Neuronal stem cell (in vitro differentiated cells): ENCODE data around the gene MSMP.

Experiments
- DNase-seq: peaks from one replicate; pipeline ENCODE4 v3.0.0-alpha.2; 2013; ENCODE audit warnings: low spot score
- H2AFZ ChIP-seq: one replicate; pipeline ENCODE4 v1.6.1; 2013; ENCODE audit warnings: mild to moderate bottlenecking, low read length, inconsistent platforms
- H2AK5ac ChIP-seq: 2 replicates; pipeline ENCODE4 v1.6.1; 2013; ENCODE audit warnings: low read depth, mild to moderate bottlenecking, inconsistent platforms, low read length, moderate library complexity, mixed read lengths
- H2BK120ac ChIP-seq: 2 replicates; pipeline ENCODE4 v1.6.1; 2013; ENCODE audit warnings: low read depth, mild to moderate bottlenecking, inconsistent platforms, low read length, moderate library complexity, mixed read lengths
- H2BK12ac ChIP-seq: one replicate; pipeline ENCODE4 v1.6.1; 2013; ENCODE audit warnings: low read length, inconsistent platforms
- H2BK15ac ChIP-seq: 2 replicates; pipeline ENCODE4 v1.6.1; 2013; ENCODE audit warnings: mild to moderate bottlenecking, low read length, inconsistent platforms, mixed read lengths
- H2BK5ac ChIP-seq: one replicate; pipeline ENCODE4 v1.6.1; 2013; ENCODE audit warnings: inconsistent platforms, mild to moderate bottlenecking, low read length, moderate library complexity
- H3K14ac ChIP-seq: one replicate; pipeline ENCODE4 v1.6.1; 2013; ENCODE audit warnings: low read length, inconsistent platforms
- H3K18ac ChIP-seq: 2 replicates; pipeline ENCODE4 v1.6.1; 2013; ENCODE audit warnings: low read length, inconsistent platforms
- H3K23ac ChIP-seq: 2 replicates; pipeline ENCODE4 v1.6.1; 2013; ENCODE audit warnings: low read depth, mild to moderate bottlenecking, mixed read lengths, low read length, inconsistent platforms; ENCODE audit not compliant: poor library complexity
- H3K27ac ChIP-seq: replicated peaks from 3 replicates; pipeline ENCODE4 v1.5.1; 2013; ENCODE audit warnings: low read length, inconsistent platforms
- H3K27me3 ChIP-seq, 3 experiments: 2 replicates each; pipeline ENCODE4 v1.6.1; 2013; ENCODE audit warnings: low read length in 3 of 3, mild to moderate bottlenecking in 2 of 3, inconsistent platforms in 1 of 3, low read depth in 1 of 3, mixed read lengths in 1 of 3, moderate library complexity in 1 of 3; ENCODE audit not compliant: control insufficient read depth in 3 of 3, insufficient read depth in 3 of 3
- H3K36me3 ChIP-seq, 2 donors: replicated peaks in 1 of 2; 2 replicates each; pipeline ENCODE4 v1.6.1; 2013; ENCODE audit warnings: low read length in 2 of 2; ENCODE audit not compliant: control insufficient read depth in 2 of 2, insufficient read depth in 2 of 2
- H3K4ac ChIP-seq: 2 replicates; pipeline ENCODE4 v1.6.1; 2013; ENCODE audit warnings: inconsistent platforms, mild to moderate bottlenecking, low read length, moderate library complexity
- H3K4me1 ChIP-seq, 2 donors: 1 replicate in 1 of 2; 2 replicates in 1 of 2; pipeline ENCODE4 v1.6.1; 2013; ENCODE audit warnings: low read length in 2 of 2, low read depth in 1 of 2; ENCODE audit not compliant: control insufficient read depth in 2 of 2, insufficient read depth in 1 of 2
- H3K4me2 ChIP-seq: one replicate; pipeline ENCODE4 v1.6.1; 2013; ENCODE audit warnings: mild to moderate bottlenecking, low read length, inconsistent platforms; ENCODE audit not compliant: insufficient read depth, poor library complexity, severe bottlenecking
- H3K4me3 ChIP-seq, 2 donors: 2 replicates each; pipeline ENCODE4 v1.5.1; 2013; ENCODE audit warnings: low read length in 2 of 2, mild to moderate bottlenecking in 2 of 2, inconsistent platforms in 1 of 2, moderate library complexity in 1 of 2
- H3K79me1 ChIP-seq: one replicate; pipeline ENCODE4 v1.6.1; 2013; ENCODE audit warnings: low read depth, mild to moderate bottlenecking, inconsistent platforms, low read length, moderate library complexity
- H3K9ac ChIP-seq: one replicate; pipeline ENCODE4 v1.6.1; 2013; ENCODE audit warnings: mild to moderate bottlenecking, low read depth, low read length, inconsistent platforms; ENCODE audit not compliant: poor library complexity
- H3K9me3 ChIP-seq, 2 donors: replicated peaks in 1 of 2; 2 replicates each; pipeline versions ENCODE3 to v1.6.1; 2013; ENCODE audit warnings: low read length in 2 of 2, mild to moderate bottlenecking in 2 of 2, inconsistent platforms in 1 of 2, low read depth in 1 of 2, mixed read lengths in 1 of 2, moderate library complexity in 1 of 2; ENCODE audit not compliant: control insufficient read depth in 2 of 2, insufficient read depth in 1 of 2
- H4K8ac ChIP-seq: one replicate; pipeline ENCODE4 v1.6.1; 2013; ENCODE audit warnings: low read depth, mild to moderate bottlenecking, inconsistent platforms, low read length, moderate library complexity
- H4K91ac ChIP-seq: one replicate; pipeline ENCODE4 v1.6.1; 2013; ENCODE audit warnings: low read length, low read depth, mild to moderate bottlenecking, inconsistent platforms; ENCODE audit not compliant: poor library complexity
- WGBS, 2 donors: extraction: QIAGEN DNeasy Blood & Tissue Kit; methylation state at CpG; one replicate each; pipeline ENCODE4 v1.1.7; 2013; ENCODE audit warnings: missing lambda C conversion rate in 2 of 2, mixed read lengths in 1 of 2; ENCODE audit not compliant: insufficient read length in 2 of 2, insufficient replicate concordance in 1 of 2; ENCODE audit errors: extremely low coverage in 2 of 2; 5-methylcytosine and 5-hydroxymethylcytosine counted together

MSMP gene

GRCh38 chr9:35759795-35760194, 5.7 kb upstream of the MSMP start:
- Histone ChIP-seq H4K8ac (no peak overlapping the region), H3K4me2 (no peak overlapping the region), H3K79me1 (peaks cover 2% of the 10 kb centered on the region), H3K9me3 (no peaks in the 10 kb centered on the region), H3K9ac (no peak overlapping the region), H4K91ac (no peak overlapping the region), H3K14ac (no peak overlapping the region), H3K27me3 (no peaks in the 10 kb centered on the region), H3K36me3 (peaks cover 0 to 19% of the 10 kb centered on the region in 2 donors), H2BK12ac (no peak overlapping the region), H3K23ac (no peak overlapping the region), H2BK120ac (no peak overlapping the region), H3K4me1 (peaks cover 3 to 5% of the 10 kb centered on the region in 2 donors), H2AFZ (no peak overlapping the region), H3K4me3 (no peak overlapping the region), H3K4ac (no peak overlapping the region), H2BK5ac (no peak overlapping the region), H3K18ac (no peak overlapping the region), H3K27ac (no peak overlapping the region), H2BK15ac (no peak overlapping the region), H2AK5ac (no peak overlapping the region)
- no peak for DNase-seq
- no CpG with 5 or more reads among the region's 4 CpGs for WGBS, 2 donors

DNA sequence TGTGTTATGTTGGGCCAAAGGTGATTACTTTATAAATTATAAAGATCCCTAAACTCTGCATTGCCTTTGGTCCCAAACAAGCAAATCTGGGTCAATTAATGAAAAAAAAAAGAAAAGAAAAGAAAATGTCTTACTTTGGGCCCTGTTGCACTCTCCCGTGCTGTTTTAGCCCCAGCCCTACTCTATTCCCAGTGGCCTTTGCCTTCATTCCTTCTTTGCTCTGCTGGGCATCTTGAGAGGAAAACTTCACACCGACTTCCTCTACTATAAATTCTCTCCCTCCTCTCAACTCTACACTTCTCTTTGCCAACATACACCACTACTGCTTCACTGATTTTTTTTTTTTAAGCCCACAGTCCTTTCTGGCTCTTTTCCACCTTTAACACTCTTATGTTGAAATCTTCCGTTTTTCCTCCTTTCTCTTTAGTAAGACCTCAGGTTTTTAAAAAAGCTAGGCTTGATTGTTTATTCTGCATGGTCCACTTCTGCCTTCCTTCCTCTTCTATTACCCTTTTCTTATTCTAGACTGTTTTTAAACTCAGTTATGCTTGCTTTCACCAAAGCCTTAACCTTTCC, 4.5 kb upstream of the MSMP start:
- Histone ChIP-seq H3K14ac (no peak overlapping the region), H3K9ac (no peak overlapping the region), H4K8ac (no peak overlapping the region), H2AFZ (no peak overlapping the region), H3K36me3 (peaks cover 6 to 32% of the 10 kb centered on the region in 2 donors), H2AK5ac (no peak overlapping the region), H3K27me3 (no peaks in the 10 kb centered on the region), H2BK5ac (no peak overlapping the region), H3K79me1 (peaks cover 2% of the 10 kb centered on the region), H3K27ac (no peak overlapping the region), H3K18ac (no peak overlapping the region), H2BK120ac (no peak overlapping the region), H3K4me2 (no peak overlapping the region), H3K9me3 (no peaks in the 10 kb centered on the region), H4K91ac (no peak overlapping the region), H3K4me1 (peaks cover 3 to 5% of the 10 kb centered on the region in 2 donors), H2BK15ac (no peak overlapping the region), H2BK12ac (no peak overlapping the region), H3K4ac (no peak overlapping the region), H3K23ac (no peak overlapping the region), H3K4me3 (no peak overlapping the region)
- WGBS, 2 donors = 89% methylated on average over 1 of the region's 3 CpGs; no CpG with 5 or more reads in 1 of the 2 donors
- DNase-seq = no peak

- no peak overlapping the region for H3K4me2 ChIP-seq
- H3K79me1 ChIP-seq = peaks cover 2% of the 10 kb centered on the region
- no peak overlapping the region for H2AFZ ChIP-seq
- H3K27ac ChIP-seq = peak overlapping the region; percentile 59
- H3K4ac ChIP-seq = no peak overlapping the region
- no peak overlapping the region for H4K8ac ChIP-seq
- no peak overlapping the region for H2BK15ac ChIP-seq
- no peak overlapping the region for H4K91ac ChIP-seq
- no peaks in the 10 kb centered on the region for H3K9me3 ChIP-seq
- no peak overlapping the region for H2BK12ac ChIP-seq
- H2BK120ac ChIP-seq = no peak overlapping the region
- no peak overlapping the region for H3K14ac ChIP-seq
- H3K23ac ChIP-seq = no peak overlapping the region
- no peak overlapping the region for H3K4me3 ChIP-seq
- H3K4me1 ChIP-seq = peaks cover 3 to 5% of the 10 kb centered on the region in 2 donors
- no peak overlapping the region for H3K9ac ChIP-seq
- no peak overlapping the region for H2BK5ac ChIP-seq
- DNase-seq = no peak
- H3K18ac ChIP-seq = no peak overlapping the region
- H3K27me3 ChIP-seq = no peaks in the 10 kb centered on the region
- peaks cover 12 to 38% of the 10 kb centered on the region in 2 donors for H3K36me3 ChIP-seq
- no peak overlapping the region for H2AK5ac ChIP-seq
Measured at GRCh38 chr9:35757892-35758275, 3.8 kb upstream of the MSMP start.

DNA sequence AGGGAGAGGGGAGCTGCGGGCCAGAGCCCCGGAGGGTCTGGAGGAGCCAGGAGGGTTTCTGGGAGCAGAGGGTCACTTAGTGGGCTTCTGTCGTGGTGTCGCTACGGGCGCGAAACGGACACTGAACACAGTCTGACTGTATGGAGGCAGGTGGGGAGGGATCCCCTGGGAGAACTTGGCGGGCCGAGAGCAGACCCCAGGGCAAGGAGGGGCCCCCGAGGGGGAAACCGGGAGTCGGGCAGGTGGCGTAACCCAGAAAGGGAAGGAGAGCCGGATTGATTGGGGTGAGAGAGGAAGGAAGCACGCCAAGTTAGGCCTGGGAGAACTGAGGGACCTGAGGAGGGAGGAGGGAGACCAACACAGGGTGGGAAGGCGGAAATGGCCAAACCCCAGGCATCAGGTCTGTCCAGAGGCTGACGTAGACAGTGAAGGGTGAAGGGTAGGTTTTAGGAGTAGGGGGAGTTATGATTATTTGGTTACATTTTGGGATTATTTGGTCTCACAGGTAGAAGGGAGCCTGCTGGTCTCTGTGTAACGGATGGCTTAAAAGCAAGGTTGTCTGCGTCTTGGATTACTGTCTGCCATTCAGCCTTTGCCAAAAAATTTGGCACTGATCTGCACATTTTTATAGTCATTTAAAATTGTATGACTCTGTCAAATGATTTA, 3.3 kb upstream of the MSMP start:
- Histone ChIP-seq H3K9ac (peak overlapping the region; percentile 90), H3K79me1 (peaks cover 2% of the 10 kb centered on the region), H3K4ac (no peak overlapping the region), H2BK120ac (no peak overlapping the region), H2BK15ac (peak overlapping the region; percentile 61), H2AFZ (no peak overlapping the region), H3K27ac (peak overlapping the region; percentile 92), H3K4me2 (peak overlapping the region; percentile 77), H2BK5ac (peak overlapping the region; percentile 26), H3K27me3 (no peaks in the 10 kb centered on the region), H3K36me3 (peaks cover 17 to 44% of the 10 kb centered on the region in 2 donors), H4K8ac (no peak overlapping the region), H3K23ac (no peak overlapping the region), H4K91ac (no peak overlapping the region), H3K4me1 (peaks cover 3 to 5% of the 10 kb centered on the region in 2 donors), H3K4me3 (peak overlapping the region; percentile 30 to 85), H3K9me3 (no peaks in the 10 kb centered on the region), H3K14ac (no peak overlapping the region), H2AK5ac (no peak overlapping the region), H2BK12ac (no peak overlapping the region), H3K18ac (peak overlapping the region; percentile 94)
- no peak for DNase-seq
- WGBS, 2 donors = no CpG with 5 or more reads among the region's 20 CpGs
